IMR-90 (cell line): ENCODE data around the gene HHIP. TPM values are rescaled to one million over a fixed set of nuclear protein-coding genes. Genes with fewer than 3 reads are reported as not detected.

ENCODE experiments used
- ATAC-seq: fragments of 200-7000 bp; cut with Tn5 transposase; 2 replicates; pipeline ENCODE4 v1.9.1; 2020; ENCODE audit warnings: low read depth, mild to moderate bottlenecking, moderate library complexity
- BruUV-seq: library from RNA; stranded (reverse); fragments of 400-500 nt; replicated peaks from 2 replicates; lab custom pipeline; 2021; lab: Mats Ljungman, UMichigan
- CTCF ChIA-PET: fragments of 300-600 bp; formaldehyde crosslinking; extraction: SDS; loops from one replicate; lab custom pipeline; 2021; ENCODE audit warnings: antibody characterized with exemption; lab: Yijun Ruan, JAX
- POLR2A ChIA-PET: fragments of 300-600 bp; sonication (Branson Sonifier 250); formaldehyde crosslinking; loops from one replicate; lab custom pipeline; 2022; ENCODE audit warnings: antibody characterized with exemption; ENCODE audit not compliant: unreplicated experiment; lab: Charles Lee
- DNase-seq: peaks from one replicate; pipeline ENCODE4 v3.0.0; 2013
- H2AFZ ChIP-seq: replicated peaks from 2 replicates; pipeline ENCODE3; 2013; ENCODE audit warnings: low read length, mild to moderate bottlenecking; ENCODE audit not compliant: poor library complexity
- H2AK5ac ChIP-seq: 2 replicates; pipeline ENCODE4 v1.6.1; 2013; ENCODE audit warnings: low read depth, low read length, inconsistent platforms
- H2AK9ac ChIP-seq: replicated peaks from 2 replicates; pipeline ENCODE3; 2013; ENCODE audit warnings: mild to moderate bottlenecking, low read depth, low read length, moderate library complexity; ENCODE audit not compliant: poor library complexity
- H2BK120ac ChIP-seq: 2 replicates; pipeline ENCODE4 v1.6.1; 2013; ENCODE audit warnings: low read depth, low read length, inconsistent platforms
- H2BK15ac ChIP-seq: 3 replicates; pipeline ENCODE4 v1.6.1; 2013; ENCODE audit warnings: low read depth, low read length, inconsistent platforms
- H2BK20ac ChIP-seq: 2 replicates; pipeline ENCODE4 v1.6.1; 2013; ENCODE audit warnings: low read depth, mild to moderate bottlenecking, inconsistent platforms, low read length, moderate library complexity
- H2BK5ac ChIP-seq: 2 replicates; pipeline ENCODE4 v1.6.1; 2013; ENCODE audit warnings: mild to moderate bottlenecking, low read depth, low read length, inconsistent platforms; ENCODE audit not compliant: poor library complexity, severe bottlenecking
- H3K14ac ChIP-seq: replicated peaks from 2 replicates; pipeline ENCODE4 v1.6.1; 2013; ENCODE audit warnings: low read depth, low read length, inconsistent platforms
- H3K18ac ChIP-seq: 2 replicates; pipeline ENCODE4 v1.6.1; 2013; ENCODE audit warnings: low read depth, low read length, control low read depth
- H3K23ac ChIP-seq: 2 replicates; pipeline ENCODE4 v1.6.1; 2013; ENCODE audit warnings: low read depth, low read length, inconsistent platforms
- H3K27ac ChIP-seq: 2 replicates; pipeline ENCODE4 v1.5.1; 2013; ENCODE audit warnings: mild to moderate bottlenecking, control low read depth, low read length; ENCODE audit not compliant: insufficient read depth
- H3K27me3 ChIP-seq: 2 replicates; pipeline ENCODE4 v1.6.1; 2013; ENCODE audit warnings: low read length; ENCODE audit not compliant: control insufficient read depth, insufficient read depth
- H3K36me3 ChIP-seq: 2 replicates; pipeline ENCODE4 v1.6.1; 2013; ENCODE audit warnings: low read length, mixed read lengths; ENCODE audit not compliant: control insufficient read depth, insufficient read depth
- H3K4ac ChIP-seq: 2 replicates; pipeline ENCODE4 v1.6.1; 2013; ENCODE audit warnings: low read depth, low read length, inconsistent platforms
- H3K4me1 ChIP-seq: 2 replicates; pipeline ENCODE4 v1.6.1; 2013; ENCODE audit warnings: low read length, mixed read lengths; ENCODE audit not compliant: control insufficient read depth, insufficient read depth
- H3K4me2 ChIP-seq: 2 replicates; pipeline ENCODE4 v1.6.1; 2013; ENCODE audit warnings: low read depth, mild to moderate bottlenecking, control low read depth, low read length, moderate library complexity
- H3K4me3 ChIP-seq: 2 replicates; pipeline ENCODE4 v1.5.1; 2013; ENCODE audit warnings: low read depth, mild to moderate bottlenecking, control low read depth, low read length, moderate library complexity; ENCODE audit not compliant: insufficient read depth
- H3K56ac ChIP-seq: 2 replicates; pipeline ENCODE4 v1.6.1; 2013; ENCODE audit warnings: low read length, inconsistent platforms; ENCODE audit not compliant: insufficient read depth; ENCODE audit errors: extremely low read depth
- H3K79me1 ChIP-seq, 2 experiments: 2 replicates each; pipeline ENCODE4 v1.6.1; 2013; ENCODE audit warnings: low read length in 2 of 2, inconsistent platforms in 1 of 2, low read depth in 1 of 2
- H3K9ac ChIP-seq: 2 replicates; pipeline ENCODE4 v1.6.1; 2013; ENCODE audit warnings: low read depth, low read length, control low read depth
- H3K9me1 ChIP-seq: 2 replicates; pipeline ENCODE4 v1.6.1; 2013; ENCODE audit warnings: low read length, inconsistent platforms; ENCODE audit not compliant: insufficient read depth
- H3K9me3 ChIP-seq: 2 replicates; pipeline ENCODE4 v1.6.1; 2013; ENCODE audit warnings: low read length; ENCODE audit not compliant: control insufficient read depth, insufficient read depth
- H4K20me1 ChIP-seq: 2 replicates; pipeline ENCODE4 v1.6.1; 2013; ENCODE audit warnings: low read length, inconsistent platforms; ENCODE audit not compliant: insufficient read depth
- H4K5ac ChIP-seq: 2 replicates; pipeline ENCODE4 v1.6.1; 2013; ENCODE audit warnings: mild to moderate bottlenecking, low read depth, low read length, control low read depth
- H4K8ac ChIP-seq, 2 experiments: 2 replicates each; pipeline ENCODE4 v1.6.1; 2013; ENCODE audit warnings: low read depth in 2 of 2, low read length in 2 of 2, control low read depth in 1 of 2, inconsistent platforms in 1 of 2
- H4K91ac ChIP-seq: 2 replicates; pipeline ENCODE4 v1.6.1; 2013; ENCODE audit warnings: low read depth, low read length, inconsistent platforms; ENCODE audit not compliant: insufficient read depth
- CEBPB ChIP-seq: IDR thresholded peaks from 2 replicates; pipeline ENCODE4 v1.6.1; 2012; ENCODE audit warnings: low read depth, low read length, improper control_type of control experiment
- CHD1 ChIP-seq: IDR thresholded peaks from 2 replicates; pipeline ENCODE4 v1.6.1; 2012; ENCODE audit warnings: low read depth, low read length, improper control_type of control experiment
- ELK1 ChIP-seq: fragments of 150-350 bp; IDR thresholded peaks from 2 replicates; pipeline ENCODE4 v1.6.1; 2016; ENCODE audit warnings: low read depth, mild to moderate bottlenecking, low read length, moderate library complexity, borderline replicate concordance
- FOS ChIP-seq: fragments of 150-350 bp; IDR thresholded peaks from 2 replicates; pipeline ENCODE4 v1.6.1; 2016; ENCODE audit warnings: low read depth, low read length
- MAZ ChIP-seq: IDR thresholded peaks from 2 replicates; pipeline ENCODE4 v1.6.1; 2012; ENCODE audit warnings: low read depth, mild to moderate bottlenecking, low read length, improper control_type of control experiment, moderate library complexity, borderline replicate concordance
- WGBS, 2 experiments: methylation state at CpG; one replicate each; pipeline versions ENCODE4 v1.1.5 to v1.1.7; 2013; ENCODE audit warnings: missing lambda C conversion rate in 2 of 2; ENCODE audit not compliant: insufficient read length in 1 of 2; ENCODE audit errors: extremely low coverage in 2 of 2; 5-methylcytosine and 5-hydroxymethylcytosine counted together
- dilution Hi-C: fragments of 300-500 bp; cut with HindIII; formaldehyde crosslinking; loops from one replicate; pipeline ENCODE4 v1.14.3; 2018; ENCODE audit warnings: low sequenced_read_pairs; ENCODE audit not compliant: unreplicated experiment
- in situ Hi-C: fragments of 300-500 bp; cut with MboI; formaldehyde crosslinking; loops from 3 replicates; pipeline ENCODE4 v1.14.3; 2019; ENCODE audit warnings: low sequenced_read_pairs, inconsistent platforms, mixed read lengths
- intact Hi-C: fragments of 100-400 bp; cut with micrococcal nuclease; formaldehyde crosslinking; loops from 2 replicates; pipeline ENCODE4 v1.10.0; 2022
- polyA plus RNA-seq, 3 experiments: library from polyadenylated mRNA; depleted of rRNA; stranded (reverse); fragments of >200 nt; gene quantifications; 2 replicates each; pipeline ENCODE4 v1.2.3, GENCODE V29; 2012; ENCODE audit warnings: low replicate concordance in 1 of 3
- total RNA-seq: library from RNA; depleted of rRNA; stranded (reverse); fragments of >200 nt; gene quantifications from 2 replicates; pipeline ENCODE4 v1.2.3, GENCODE V29; 2012

The HHIP gene
- total and polyA plus RNA-seq, 2 of the 4 experiments (the other 2 are of a cell fraction), result 6.6 to 9.6 TPM

- ATAC-seq (no peak), DNase-seq (no peak)
- Histone ChIP-seq H2AFZ (no peak overlapping the region), H3K79me1 (no peaks in the 10 kb centered on the region), H2BK15ac (no peak overlapping the region), H4K8ac (no peak overlapping the region), H3K27me3 (peaks cover 3% of the 10 kb centered on the region; the same call in 1 of the 2 replicates), H2BK5ac (no peak overlapping the region), H3K14ac (no peak overlapping the region), H4K20me1 (no peaks in the 10 kb centered on the region), H3K4me3 (no peak overlapping the region), H2BK20ac (no peak overlapping the region), H3K27ac (no peak overlapping the region), H3K56ac (no peak overlapping the region), H2AK5ac (no peak overlapping the region), H3K9me1 (no peaks in the 10 kb centered on the region), H3K4me2 (no peak overlapping the region), H4K91ac (no peak overlapping the region), H3K4ac (no peak overlapping the region), H3K18ac (no peak overlapping the region), H4K5ac (no peak overlapping the region), H3K4me1 (no peaks in the 10 kb centered on the region), H3K23ac (no peak overlapping the region), H3K36me3 (no peaks in the 10 kb centered on the region), H3K9ac (no peak overlapping the region), H2BK120ac (no peak overlapping the region), H2AK9ac (no peak overlapping the region), H3K9me3 (no peaks in the 10 kb centered on the region)
- dilution Hi-C loops, result no loop called here
- TF ChIP-seq ELK1 (no peak), CEBPB (no peak), CHD1 (no peak), FOS (no peak), MAZ (no peak)
- intact Hi-C loops, result no loop called here
- no TSS peak for BruUV-seq
- POLR2A ChIA-PET, result no interaction called here
- in situ Hi-C loops, result no loop called here
- CTCF ChIA-PET, result interaction anchor here (0.7 kb wide), 1 partner anchor 282 kb away, joined by 3 read pairs; no protein-coding TSS in a partner anchor
- WGBS, 2 experiments, result no CpG with 5 or more reads among the region's 5 CpGs
Observed at GRCh38 chr4:144782345-144782744, 136.4 kb downstream of the HHIP start.
